Measurements from ENCODE around the gene HNMT. TPM values are rescaled to one million over a fixed set of nuclear protein-coding genes. Genes with fewer than 3 reads are reported as not detected.

Gene HNMT
- total RNA-seq, 2 donors from 2014 or later, result 8.0 to 10.5 TPM

DNA sequence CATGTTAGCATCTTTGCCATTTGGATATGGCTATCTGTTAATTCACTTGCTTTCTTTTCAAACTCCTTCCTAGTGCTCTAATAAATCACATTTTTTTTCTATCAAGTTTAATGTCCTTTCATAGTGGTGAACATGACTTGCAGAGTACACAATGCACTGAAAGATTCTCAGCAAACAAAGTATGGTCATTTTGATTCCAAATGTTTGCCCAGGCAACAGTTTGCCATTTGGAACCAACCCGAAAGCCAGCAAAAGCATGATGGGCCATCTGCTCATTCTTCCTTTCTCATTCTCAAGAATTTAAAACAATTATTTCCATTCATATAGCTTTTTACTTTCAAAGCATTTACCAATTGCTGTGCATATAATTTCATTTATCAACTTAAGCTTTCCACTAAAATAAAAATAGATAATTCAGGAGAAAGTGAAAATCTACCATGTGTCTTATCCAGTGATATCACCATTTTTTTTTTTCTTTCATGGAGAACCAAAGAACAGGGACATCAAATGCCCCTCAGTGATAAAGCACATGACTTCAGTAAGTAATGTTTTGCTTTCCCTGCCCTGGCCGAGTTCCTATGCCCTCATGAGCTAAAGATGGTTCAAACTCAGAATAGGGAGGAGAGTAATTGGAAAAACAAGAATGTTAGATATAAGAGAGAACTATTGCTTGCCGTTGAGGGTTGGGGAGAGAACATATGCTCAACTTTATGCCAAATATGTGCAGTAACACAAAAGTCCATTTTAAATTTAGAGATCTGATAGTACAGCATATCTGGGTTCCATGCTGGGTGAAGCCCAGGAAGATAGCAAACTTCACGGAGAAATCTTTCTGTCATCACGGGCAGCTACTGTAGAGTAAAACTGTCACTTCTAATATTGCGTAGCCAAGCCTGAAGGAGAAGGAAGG is 62.1 kb downstream of the HNMT start:
- peaks cover 0 to 5% of the 10 kb centered on the region in 2 donors for H3K4me1 ChIP-seq
- no peak for DNase-seq (ENCODE audit: low spot score)
- H3K9me3 ChIP-seq, result no peaks in the 10 kb centered on the region
- H3K27ac ChIP-seq, result no peak overlapping the region
- no peak overlapping the region for H3K4me3 ChIP-seq
- TF ChIP-seq, protein P1, sequence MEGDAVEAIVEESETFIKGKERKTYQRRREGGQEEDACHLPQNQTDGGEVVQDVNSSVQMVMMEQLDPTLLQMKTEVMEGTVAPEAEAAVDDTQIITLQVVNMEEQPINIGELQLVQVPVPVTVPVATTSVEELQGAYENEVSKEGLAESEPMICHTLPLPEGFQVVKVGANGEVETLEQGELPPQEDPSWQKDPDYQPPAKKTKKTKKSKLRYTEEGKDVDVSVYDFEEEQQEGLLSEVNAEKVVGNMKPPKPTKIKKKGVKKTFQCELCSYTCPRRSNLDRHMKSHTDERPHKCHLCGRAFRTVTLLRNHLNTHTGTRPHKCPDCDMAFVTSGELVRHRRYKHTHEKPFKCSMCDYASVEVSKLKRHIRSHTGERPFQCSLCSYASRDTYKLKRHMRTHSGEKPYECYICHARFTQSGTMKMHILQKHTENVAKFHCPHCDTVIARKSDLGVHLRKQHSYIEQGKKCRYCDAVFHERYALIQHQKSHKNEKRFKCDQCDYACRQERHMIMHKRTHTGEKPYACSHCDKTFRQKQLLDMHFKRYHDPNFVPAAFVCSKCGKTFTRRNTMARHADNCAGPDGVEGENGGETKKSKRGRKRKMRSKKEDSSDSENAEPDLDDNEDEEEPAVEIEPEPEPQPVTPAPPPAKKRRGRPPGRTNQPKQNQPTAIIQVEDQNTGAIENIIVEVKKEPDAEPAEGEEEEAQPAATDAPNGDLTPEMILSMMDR (IDR thresholded peaks at IDR 0.05), result no peak
- H3K27me3 ChIP-seq, result no peaks in the 10 kb centered on the region
- no peaks in the 10 kb centered on the region for H3K36me3 ChIP-seq

DNA sequence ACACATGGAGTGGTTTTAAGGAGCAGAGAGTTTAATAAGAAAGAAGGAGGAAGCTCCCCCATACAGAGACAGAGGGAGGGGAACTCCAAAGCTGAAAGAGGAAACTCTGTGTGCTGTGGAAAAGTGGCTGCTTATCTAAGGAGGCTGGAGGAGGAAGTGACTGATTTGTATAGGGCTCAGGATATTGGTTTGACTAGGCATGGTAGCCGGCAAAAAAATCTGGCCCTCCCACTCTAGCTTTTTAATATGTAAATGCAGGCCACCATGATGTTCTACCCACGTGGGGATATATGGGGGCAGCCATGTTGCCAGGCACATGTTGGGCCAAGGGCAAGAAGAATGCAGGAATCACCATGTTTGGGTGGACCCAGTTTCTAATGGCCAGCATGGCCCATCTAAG is 64.3 kb downstream of the HNMT start:
- DNase-seq (ENCODE audit: low spot score), result no peak
- Histone ChIP-seq H3K36me3 (no peaks in the 10 kb centered on the region), H3K27ac (no peak overlapping the region), H3K27me3 (no peaks in the 10 kb centered on the region), H3K4me1 (peaks cover 0 to 5% of the 10 kb centered on the region in 2 donors), H3K4me3 (no peak overlapping the region), H3K9me3 (no peaks in the 10 kb centered on the region)
- TF ChIP-seq, protein P1 (IDR thresholded peaks at IDR 0.05), result no peak

DNA sequence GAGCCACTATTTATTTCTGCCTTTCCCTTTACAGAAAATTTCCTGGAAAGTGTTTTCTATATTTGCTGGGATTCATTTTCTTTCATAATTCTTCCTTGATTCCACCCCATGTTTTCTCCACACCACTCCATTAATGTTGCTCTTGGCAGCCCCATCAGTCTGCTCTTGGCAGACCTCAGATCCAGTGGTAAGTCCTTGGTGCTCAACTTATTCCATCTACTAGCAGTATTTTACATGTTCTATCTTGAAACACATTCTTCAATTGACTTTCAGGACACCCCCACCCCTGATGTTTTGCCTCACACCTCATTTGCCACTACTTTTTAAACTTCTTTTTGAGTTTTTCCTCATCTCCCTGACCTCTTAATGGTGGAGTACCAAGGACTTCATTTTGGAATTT is 65.0 kb downstream of the HNMT start:
- no peak for DNase-seq (ENCODE audit: low spot score)
- Histone ChIP-seq H3K4me1 (peaks cover 0 to 5% of the 10 kb centered on the region in 2 donors), H3K4me3 (no peak overlapping the region), H3K27me3 (no peaks in the 10 kb centered on the region), H3K9me3 (no peaks in the 10 kb centered on the region), H3K27ac (no peak overlapping the region), H3K36me3 (no peaks in the 10 kb centered on the region)
- TF ChIP-seq, protein P1 (IDR thresholded peaks at IDR 0.05), result no peak

DNA sequence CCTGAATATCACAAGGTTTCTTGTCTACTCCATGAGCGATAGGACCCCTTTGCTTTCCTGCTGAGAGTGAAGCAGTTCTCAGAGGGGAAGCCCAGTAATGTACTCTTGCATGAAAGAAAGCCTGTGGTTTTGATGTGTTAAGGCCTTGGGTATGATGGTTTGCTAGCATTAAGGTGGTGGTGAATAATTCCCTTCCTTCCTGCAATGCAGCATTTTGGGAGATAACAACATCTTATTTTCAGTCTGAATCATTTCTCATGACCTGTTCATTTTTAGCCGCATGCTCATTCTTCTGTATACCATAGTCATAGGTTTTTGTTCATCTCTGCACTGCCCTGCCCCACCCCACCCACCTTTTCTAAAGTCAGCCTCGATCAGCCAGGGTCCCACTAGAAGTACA is 66.2 kb downstream of the HNMT start:
- Histone ChIP-seq H3K9me3 (no peaks in the 10 kb centered on the region), H3K36me3 (no peaks in the 10 kb centered on the region), H3K27me3 (no peaks in the 10 kb centered on the region), H3K27ac (no peak overlapping the region), H3K4me1 (peaks cover 0 to 5% of the 10 kb centered on the region in 2 donors), H3K4me3 (no peak overlapping the region)
- TF ChIP-seq, protein P1 (IDR thresholded peaks at IDR 0.05), result no peak
- no peak for DNase-seq (ENCODE audit: low spot score)

DNA sequence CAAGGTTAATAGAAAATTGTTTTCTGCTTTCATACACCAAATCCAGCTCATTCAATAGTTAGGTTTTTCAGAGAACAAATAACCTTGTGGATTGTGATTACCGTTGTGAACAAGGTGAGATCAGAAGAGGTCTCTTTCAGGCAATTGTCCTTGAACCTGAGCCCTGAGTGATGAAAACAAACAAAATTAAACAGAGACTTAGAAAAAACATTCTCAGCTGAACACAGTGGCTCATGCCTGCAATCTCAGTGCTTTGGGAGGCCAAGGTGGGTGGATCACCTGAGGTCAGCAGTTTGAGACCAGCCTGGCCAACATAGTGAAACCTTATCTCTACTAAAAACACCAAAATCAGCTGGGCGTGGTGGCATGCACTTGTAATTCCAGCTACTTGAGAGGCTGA is 68.1 kb downstream of the HNMT start:
- Histone ChIP-seq H3K4me1 (peaks cover 0 to 5% of the 10 kb centered on the region in 2 donors), H3K36me3 (no peaks in the 10 kb centered on the region), H3K9me3 (no peaks in the 10 kb centered on the region), H3K27me3 (no peaks in the 10 kb centered on the region), H3K27ac (no peak overlapping the region), H3K4me3 (no peak overlapping the region)
- no peak for DNase-seq (ENCODE audit: low spot score)
- TF ChIP-seq, protein P1 (IDR thresholded peaks at IDR 0.05), result no peak

Data from right atrium auricular region (tissue), 2 donors.